ENCODE data around the gene ATL3. TPM values are rescaled to one million over a fixed set of nuclear protein-coding genes. Genes with fewer than 3 reads are reported as not detected.
A peak's percentile ranks its signal among the peaks of the same experiment; 100 is the strongest.
"Not testable (repeated sequence)": the region's sequence is repeated elsewhere in the genome, so short reads cannot be mapped to it uniquely, and the experiment has no call there.

The ATL3 gene
- total RNA-seq, 2 experiments from 2014 or later: 20.9 to 23.2 TPM

DNA sequence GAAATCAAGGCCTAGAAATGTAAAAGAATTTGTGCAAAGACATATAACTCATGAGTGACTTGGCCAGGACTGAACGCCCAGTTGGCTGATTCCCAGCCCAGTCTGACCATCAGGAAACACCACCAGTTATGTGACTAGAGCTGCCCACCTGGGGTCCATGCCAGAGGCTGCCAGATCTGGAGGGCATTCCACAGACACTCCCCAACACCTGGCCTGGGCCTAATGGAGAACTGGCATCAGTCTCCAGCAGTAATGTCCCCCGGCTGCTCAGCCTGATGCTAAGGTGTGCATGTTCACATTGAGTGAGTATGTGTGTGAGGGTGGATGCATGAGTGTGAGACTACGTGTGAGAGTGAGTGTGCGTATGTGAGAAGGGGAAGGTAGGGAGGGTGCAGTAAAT lies 72.6 kb downstream of the ATL3 start:
- peaks cover 5% of the 10 kb centered on the region for H3K4me1 Mint-ChIP-seq
- no peak overlapping the region for H3K4me3 Mint-ChIP-seq
- DNase-seq: no peak
- no peaks in the 10 kb centered on the region for H3K9me3 Mint-ChIP-seq
- no peaks in the 10 kb centered on the region for H3K36me3 Mint-ChIP-seq
- H3K27me3 Mint-ChIP-seq: no peaks in the 10 kb centered on the region
- no peak overlapping the region for H3K27ac Mint-ChIP-seq

GRCh38 chr11:63595296-63595695 lies 75.9 kb downstream of the ATL3 start:
- no peak overlapping the region for H3K4me3 Mint-ChIP-seq
- no peaks in the 10 kb centered on the region for H3K27me3 Mint-ChIP-seq
- DNase-seq: no peak
- no peaks in the 10 kb centered on the region for H3K4me1 Mint-ChIP-seq
- no peaks in the 10 kb centered on the region for H3K9me3 Mint-ChIP-seq
- H3K36me3 Mint-ChIP-seq: no peaks in the 10 kb centered on the region
- H3K27ac Mint-ChIP-seq: no peak overlapping the region

DNA sequence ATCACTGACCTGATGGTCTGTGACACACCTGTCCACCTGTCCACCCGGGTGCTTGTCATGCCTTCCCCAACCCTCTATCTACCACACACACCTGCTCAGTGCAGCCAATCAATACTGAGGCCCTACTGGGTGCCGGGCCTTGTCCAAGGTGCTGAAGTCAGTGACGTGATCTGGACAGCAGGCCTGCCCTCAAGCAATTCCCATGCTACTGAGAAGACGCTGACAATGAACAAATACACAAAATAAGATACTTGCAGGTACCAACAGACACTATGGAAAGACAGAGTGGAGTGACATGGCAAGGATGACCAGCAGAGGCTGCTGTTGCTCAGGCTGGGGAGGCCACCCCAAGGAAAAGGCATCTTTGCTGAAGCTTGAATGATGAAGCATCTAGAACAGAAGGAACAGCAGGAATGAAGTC lies 78.2 kb downstream of the ATL3 start:
- Mint-ChIP-seq H3K27ac (no peak overlapping the region), H3K4me1 (no peaks in the 10 kb centered on the region), H3K27me3 (no peaks in the 10 kb centered on the region), H3K36me3 (peaks cover 5% of the 10 kb centered on the region), H3K4me3 (no peak overlapping the region), H3K9me3 (no peaks in the 10 kb centered on the region)
- DNase-seq: no peak

DNA sequence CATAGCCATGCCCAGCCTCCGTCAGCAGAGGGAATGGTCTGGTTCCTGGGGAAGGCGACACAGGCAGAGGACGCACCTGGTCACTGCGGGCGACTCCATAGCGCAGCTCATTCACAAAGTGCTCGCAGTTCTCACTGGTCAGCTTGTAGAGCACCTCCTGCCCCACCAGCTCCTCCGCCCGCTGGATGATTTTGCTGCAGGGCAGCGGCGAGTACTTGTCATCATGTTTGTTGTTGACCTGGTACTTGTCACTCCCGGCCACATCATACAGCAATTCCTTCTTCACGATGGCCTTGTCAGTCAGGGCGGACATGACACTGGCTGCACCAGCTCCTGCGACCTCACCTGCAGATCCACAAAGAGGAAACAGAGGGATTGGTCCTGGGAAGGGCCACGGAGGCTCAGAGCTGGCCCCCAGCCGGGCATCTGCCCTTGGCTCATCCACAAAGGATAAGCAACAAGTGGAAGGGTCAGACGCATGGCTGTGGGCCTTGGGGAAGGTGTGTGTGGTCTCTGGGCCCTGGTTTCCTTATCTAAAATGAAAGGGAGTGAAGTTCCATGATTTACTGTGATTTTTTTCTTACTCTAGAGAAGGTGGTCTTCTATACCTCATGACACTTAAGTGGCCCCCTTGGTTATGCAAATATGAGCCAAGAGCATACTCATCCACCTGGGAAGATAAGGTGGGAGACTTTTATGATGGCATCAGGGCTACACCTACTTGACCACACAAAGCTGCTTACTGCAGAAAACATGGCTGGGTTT lies 81.0 kb downstream of the ATL3 start:
- DNase-seq: no peak
- Mint-ChIP-seq H3K4me1 (no peaks in the 10 kb centered on the region), H3K36me3 (peaks cover 5% of the 10 kb centered on the region), H3K4me3 (no peak overlapping the region), H3K27ac (no peak overlapping the region), H3K27me3 (no peaks in the 10 kb centered on the region), H3K9me3 (no peaks in the 10 kb centered on the region)

GRCh38 chr11:63589000-63589399 lies 82.2 kb downstream of the ATL3 start:
- no peak overlapping the region for H3K4me3 Mint-ChIP-seq
- H3K36me3 Mint-ChIP-seq: peaks cover 5% of the 10 kb centered on the region
- H3K4me1 Mint-ChIP-seq: no peaks in the 10 kb centered on the region
- H3K27ac Mint-ChIP-seq: no peak overlapping the region
- H3K9me3 Mint-ChIP-seq: no peaks in the 10 kb centered on the region
- no peaks in the 10 kb centered on the region for H3K27me3 Mint-ChIP-seq
- DNase-seq: no peak

DNA sequence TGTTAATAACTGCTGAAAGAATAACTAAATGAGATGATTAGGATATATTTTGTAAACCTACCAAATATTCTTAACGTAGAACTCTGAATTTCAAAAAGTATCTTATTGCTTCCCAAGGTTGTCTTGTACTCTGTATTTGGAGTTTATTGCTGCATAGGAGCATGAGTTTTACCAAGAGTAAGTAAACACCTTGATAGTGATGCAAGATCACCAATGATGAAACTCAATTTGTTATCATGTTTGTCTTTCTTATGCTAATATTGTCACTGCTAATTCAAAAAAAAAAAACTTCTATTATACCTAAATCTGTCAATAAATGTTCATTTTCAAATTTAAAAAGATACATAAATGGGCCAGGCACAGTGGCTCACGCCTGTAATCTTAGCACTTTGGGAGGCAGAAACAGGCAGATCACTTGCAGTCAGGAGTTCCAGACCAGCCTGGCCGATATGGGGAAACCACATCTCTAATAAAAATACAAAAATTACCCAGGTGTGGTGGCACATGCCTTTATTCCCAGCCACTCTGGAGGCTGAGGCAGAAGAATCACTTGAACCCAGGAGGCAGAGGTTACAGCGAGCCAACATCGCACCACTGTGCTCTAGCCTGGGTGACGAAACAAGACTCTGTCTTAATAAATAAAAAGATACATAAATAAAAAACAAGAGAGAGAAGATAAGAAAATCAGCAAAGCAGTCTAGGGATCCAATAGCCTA lies 84.6 kb downstream of the ATL3 start:
- Mint-ChIP-seq H3K4me1 (peaks cover 12% of the 10 kb centered on the region), H3K36me3 (peaks cover 15% of the 10 kb centered on the region)

DNA sequence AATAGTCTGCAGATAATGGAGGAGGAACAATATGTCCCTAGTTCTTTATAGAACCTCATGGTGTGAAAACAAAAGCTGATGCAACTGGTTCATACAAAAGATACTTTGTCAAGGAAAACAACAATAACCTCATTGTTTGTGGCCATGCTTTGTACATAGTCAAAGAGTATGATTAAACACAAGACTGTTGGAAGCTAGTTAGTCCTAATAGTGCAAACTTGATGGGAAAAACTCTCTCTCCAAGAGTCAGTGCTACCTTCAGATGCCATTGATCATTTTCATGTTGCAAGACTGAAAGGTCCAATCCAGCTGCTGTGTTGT lies 87.9 kb downstream of the ATL3 start:
- H3K4me3 Mint-ChIP-seq: no peak overlapping the region
- peaks cover 23% of the 10 kb centered on the region for H3K36me3 Mint-ChIP-seq
- no peaks in the 10 kb centered on the region for H3K27me3 Mint-ChIP-seq
- H3K9me3 Mint-ChIP-seq: peaks cover 21% of the 10 kb centered on the region
- H3K27ac Mint-ChIP-seq: no peak overlapping the region
- H3K4me1 Mint-ChIP-seq: peaks cover 12% of the 10 kb centered on the region
- no peak for DNase-seq

More for the DNA sequence above, 84.6 kb downstream of the ATL3 start:
- Mint-ChIP-seq H3K9me3 (peaks cover 7% of the 10 kb centered on the region), H3K27ac (no peak overlapping the region), H3K27me3 (no peaks in the 10 kb centered on the region), H3K4me3 (no peak overlapping the region)
- no peak for DNase-seq

DNA sequence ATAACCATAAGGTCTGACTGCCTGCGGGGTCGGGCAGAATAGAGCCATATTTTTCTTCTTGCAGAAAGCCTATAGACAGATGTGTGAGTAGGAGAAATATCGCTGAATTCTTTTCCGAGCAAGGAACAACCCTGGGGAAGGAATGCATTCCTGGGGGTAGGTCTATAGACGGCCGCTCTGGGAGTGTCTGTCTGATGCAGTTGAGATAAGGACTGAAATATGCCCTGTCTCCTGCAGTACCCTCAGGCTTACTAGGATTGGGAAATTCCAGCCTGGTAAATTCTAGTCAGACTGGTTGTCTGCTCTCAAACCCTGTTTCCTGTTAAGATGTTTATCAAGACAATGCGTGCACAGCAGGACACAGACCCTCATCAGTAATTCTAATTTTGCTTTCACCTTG lies 90.0 kb downstream of the ATL3 start:
- DNase-seq, H3K27me3 Mint-ChIP-seq, H3K4me3 Mint-ChIP-seq, H3K27ac Mint-ChIP-seq: not testable (repeated sequence)
- H3K4me1 Mint-ChIP-seq: peaks cover 12% of the 10 kb centered on the region
- H3K36me3 Mint-ChIP-seq: peaks cover 23% of the 10 kb centered on the region
- H3K9me3 Mint-ChIP-seq: peaks cover 21% of the 10 kb centered on the region

- H3K27ac Mint-ChIP-seq, H3K27me3 Mint-ChIP-seq, H3K4me3 Mint-ChIP-seq, DNase-seq: not testable (repeated sequence)
- H3K4me1 Mint-ChIP-seq: peaks cover 25% of the 10 kb centered on the region
- H3K36me3 Mint-ChIP-seq: peaks cover 23% of the 10 kb centered on the region
- H3K9me3 Mint-ChIP-seq: peaks cover 21% of the 10 kb centered on the region
These were observed 92.3 kb downstream of the ATL3 start for GRCh38 chr11:63578882-63579281.

DNA sequence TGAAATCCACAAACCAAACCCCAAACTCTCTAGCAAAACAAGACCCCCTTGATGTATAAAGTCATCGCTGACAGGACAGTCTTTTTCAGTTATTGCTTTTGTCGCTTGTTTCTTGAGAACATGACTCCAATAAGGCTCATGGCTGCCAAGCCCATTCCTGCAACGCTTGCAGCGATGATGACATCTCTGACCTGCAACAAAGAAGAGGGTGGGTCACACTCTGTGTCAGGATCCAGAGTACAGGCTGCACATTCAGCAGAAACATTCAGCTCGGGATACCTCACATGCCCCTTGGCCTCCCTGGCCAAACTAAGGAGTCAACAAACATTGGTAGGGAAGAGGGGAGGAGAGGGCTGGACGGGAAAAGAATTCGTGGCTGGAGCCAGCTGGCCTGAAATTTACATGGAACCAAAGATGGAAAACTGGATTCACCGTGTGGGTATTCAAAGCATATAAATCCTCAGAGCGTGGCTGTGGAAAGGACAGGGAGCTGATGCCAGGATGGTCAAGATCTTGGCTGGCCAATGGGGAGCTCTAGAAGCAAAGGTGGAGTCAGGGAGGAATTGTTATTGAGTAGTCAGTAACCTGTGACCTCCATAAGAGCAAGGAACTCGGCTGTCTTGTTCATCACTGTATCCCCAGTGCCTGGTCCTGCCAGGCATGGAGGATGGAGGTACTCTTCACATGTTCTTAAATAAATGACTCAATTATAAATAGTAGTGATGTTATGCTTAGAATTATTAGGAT lies 96.1 kb downstream of the ATL3 start:
- Mint-ChIP-seq H3K4me1 (peaks cover 18% of the 10 kb centered on the region), H3K27me3 (no peaks in the 10 kb centered on the region), H3K4me3 (peak overlapping the region; percentile 74), H3K36me3 (peaks cover 3% of the 10 kb centered on the region), H3K27ac (peak overlapping the region; percentile 88), H3K9me3 (peaks cover 4% of the 10 kb centered on the region)
- DNase-seq: no peak

Other genes with a start within 250 kb of the ATL3 start
- gene PLAAT5, start 180.2 kb downstream of the ATL3 start, total RNA-seq: under 1 TPM in 1 of 2 experiments, not detected in 1; 0.18 TPM
- gene LGALS12, start 165.3 kb downstream of the ATL3 start, total RNA-seq: not detected
- gene PLAAT4, start 134.6 kb downstream of the ATL3 start, total RNA-seq: 10 to 100 TPM; 34.2 to 40.5 TPM
- 1 to 10 TPM in 1 of 2 experiments, under 1 TPM in 1; 0.52 to 1.0 TPM for gene PLAAT2, start 108.0 kb downstream of the ATL3 start, total RNA-seq
- gene PLAAT3, start 56.9 kb downstream of the ATL3 start, total RNA-seq: 1 to 10 TPM; 6.0 to 6.5 TPM
- gene RTN3, start 10.1 kb upstream of the ATL3 start, total RNA-seq: 10 to 100 TPM; 30.4 to 33.5 TPM
- 1 to 10 TPM; 4.7 to 6.2 TPM for gene ZFTA, start 97.4 kb upstream of the ATL3 start, total RNA-seq
- gene SPINDOC, start 142.1 kb upstream of the ATL3 start, total RNA-seq: 10 to 100 TPM; 29.3 to 29.5 TPM
- gene MARK2, start 167.7 kb upstream of the ATL3 start, total RNA-seq: 10 to 100 TPM; 27.7 to 29.0 TPM
- under 1 TPM; 0.58 to 0.82 TPM for gene RCOR2, start 245.8 kb upstream of the ATL3 start, total RNA-seq